GF-D8 (cell line): ENCODE data around the gene MESP2.

Experiments used
- DNase-seq: peaks from one replicate; lab custom pipeline; 2025; lab: John Stamatoyannopoulos, UW

The MESP2 gene

GRCh38 chr15:89817701-89818280 lies 41.7 kb downstream of the MESP2 start:
- no peak for DNase-seq

- no peak for DNase-seq
Observed at GRCh38 chr15:89818287-89818686, 42.2 kb downstream of the MESP2 start.

- DNase-seq: peak; percentile 64
Observed at GRCh38 chr15:89820666-89821611, 44.8 kb downstream of the MESP2 start.

GRCh38 chr15:89822026-89822425 lies 45.9 kb downstream of the MESP2 start:
- no peak for DNase-seq

GRCh38 chr15:89822611-89822950 lies 46.4 kb downstream of the MESP2 start:
- DNase-seq: no peak

GRCh38 chr15:89822951-89823711 lies 47.0 kb downstream of the MESP2 start:
- no peak for DNase-seq

GRCh38 chr15:89823836-89824606 lies 47.9 kb downstream of the MESP2 start:
- no peak for DNase-seq

GRCh38 chr15:89824607-89824867 lies 48.4 kb downstream of the MESP2 start:
- DNase-seq: no peak

- DNase-seq: peak; percentile 84
Observed at GRCh38 chr15:89825271-89825940, 49.3 kb downstream of the MESP2 start.

- no peak for DNase-seq
Observed at GRCh38 chr15:89826671-89827655, 50.8 kb downstream of the MESP2 start.

GRCh38 chr15:89827829-89828228 lies 51.7 kb downstream of the MESP2 start:
- DNase-seq: no peak
